ENCODE results near the gene NFKB1. TPM values are rescaled to one million over a fixed set of nuclear protein-coding genes. Genes with fewer than 3 reads are reported as not detected.
"Not testable (repeated sequence)": the region's sequence is repeated elsewhere in the genome, so short reads cannot be mapped to it uniquely, and the experiment has no call there.

Gene NFKB1
- polyA plus RNA-seq, 1 donor from 2014 or later: 8.6 TPM

DNA sequence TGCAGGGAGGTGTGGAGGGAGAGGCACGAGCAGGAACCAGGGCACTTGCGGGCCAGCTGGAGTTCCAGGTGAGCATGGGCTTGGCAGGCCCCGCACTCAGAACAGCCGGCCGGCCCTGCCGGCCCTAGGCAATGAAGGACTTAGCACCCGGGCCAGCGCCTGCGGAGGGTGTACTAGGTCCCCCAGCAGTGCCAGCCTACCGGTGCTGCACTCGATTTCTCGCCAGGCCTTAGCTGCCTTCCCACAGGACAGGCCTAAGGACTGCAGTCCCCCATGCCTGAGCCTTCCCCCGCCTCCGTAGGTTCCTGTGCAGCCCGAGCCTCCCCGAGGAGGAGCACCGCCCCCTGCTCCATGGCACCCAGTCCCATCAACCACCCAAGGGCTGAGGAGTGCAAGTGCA is 18.0 kb upstream of the NFKB1 start:
- H3K4me3 ChIP-seq (ENCODE audit: low read length): no peak overlapping the region
- H3K9me3 ChIP-seq (ENCODE audit: low read length): no peaks in the 10 kb centered on the region
- no peak overlapping the region for H2AFZ ChIP-seq (ENCODE audit: low read depth, low read length)
- no peaks in the 10 kb centered on the region for H3F3A ChIP-seq (ENCODE audit: insufficient read depth, low read length, poor library complexity, severe bottlenecking)
- no peaks in the 10 kb centered on the region for H3K36me3 ChIP-seq (ENCODE audit: insufficient read depth, low read length)
- H4K20me1 ChIP-seq (ENCODE audit: insufficient read depth): no peaks in the 10 kb centered on the region
- H3K9me2 ChIP-seq (ENCODE audit: insufficient read depth, low read length): no peaks in the 10 kb centered on the region
- H3K79me2 ChIP-seq (replicated peaks; ENCODE audit: insufficient read depth, low read length): no peaks in the 10 kb centered on the region
- no peak overlapping the region for H3K9ac ChIP-seq (ENCODE audit: low read length)
- no peak overlapping the region for H3K4me2 ChIP-seq (ENCODE audit: low read length)
- no peak for TF ChIP-seq POLR2AphosphoS5 (IDR thresholded peaks at IDR 0.05)
- TF ChIP-seq RAD21 (conservative IDR thresholded peaks at IDR 0.05): no peak
- TF ChIP-seq TAF1 (IDR thresholded peaks at IDR 0.05; ENCODE audit: low read depth): no peak
- no peak for TF ChIP-seq EP300 (conservative IDR thresholded peaks at IDR 0.05; ENCODE audit: poor library complexity, severe bottlenecking)
- no peak for TF ChIP-seq EZH2 (IDR thresholded peaks at IDR 0.05; ENCODE audit: borderline replicate concordance, insufficient read depth, low read length, poor library complexity, severe bottlenecking)
- TF ChIP-seq, protein P1, sequence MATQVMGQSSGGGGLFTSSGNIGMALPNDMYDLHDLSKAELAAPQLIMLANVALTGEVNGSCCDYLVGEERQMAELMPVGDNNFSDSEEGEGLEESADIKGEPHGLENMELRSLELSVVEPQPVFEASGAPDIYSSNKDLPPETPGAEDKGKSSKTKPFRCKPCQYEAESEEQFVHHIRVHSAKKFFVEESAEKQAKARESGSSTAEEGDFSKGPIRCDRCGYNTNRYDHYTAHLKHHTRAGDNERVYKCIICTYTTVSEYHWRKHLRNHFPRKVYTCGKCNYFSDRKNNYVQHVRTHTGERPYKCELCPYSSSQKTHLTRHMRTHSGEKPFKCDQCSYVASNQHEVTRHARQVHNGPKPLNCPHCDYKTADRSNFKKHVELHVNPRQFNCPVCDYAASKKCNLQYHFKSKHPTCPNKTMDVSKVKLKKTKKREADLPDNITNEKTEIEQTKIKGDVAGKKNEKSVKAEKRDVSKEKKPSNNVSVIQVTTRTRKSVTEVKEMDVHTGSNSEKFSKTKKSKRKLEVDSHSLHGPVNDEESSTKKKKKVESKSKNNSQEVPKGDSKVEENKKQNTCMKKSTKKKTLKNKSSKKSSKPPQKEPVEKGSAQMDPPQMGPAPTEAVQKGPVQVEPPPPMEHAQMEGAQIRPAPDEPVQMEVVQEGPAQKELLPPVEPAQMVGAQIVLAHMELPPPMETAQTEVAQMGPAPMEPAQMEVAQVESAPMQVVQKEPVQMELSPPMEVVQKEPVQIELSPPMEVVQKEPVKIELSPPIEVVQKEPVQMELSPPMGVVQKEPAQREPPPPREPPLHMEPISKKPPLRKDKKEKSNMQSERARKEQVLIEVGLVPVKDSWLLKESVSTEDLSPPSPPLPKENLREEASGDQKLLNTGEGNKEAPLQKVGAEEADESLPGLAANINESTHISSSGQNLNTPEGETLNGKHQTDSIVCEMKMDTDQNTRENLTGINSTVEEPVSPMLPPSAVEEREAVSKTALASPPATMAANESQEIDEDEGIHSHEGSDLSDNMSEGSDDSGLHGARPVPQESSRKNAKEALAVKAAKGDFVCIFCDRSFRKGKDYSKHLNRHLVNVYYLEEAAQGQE (IDR thresholded peaks at IDR 0.05; ENCODE audit: borderline replicate concordance): no peak
- no peak for TF ChIP-seq SMC3 (conservative IDR thresholded peaks at IDR 0.05; ENCODE audit: poor library complexity)
- TF ChIP-seq MXI1 (conservative IDR thresholded peaks at IDR 0.05; ENCODE audit: poor library complexity, severe bottlenecking): no peak
- TF ChIP-seq, protein P2, sequence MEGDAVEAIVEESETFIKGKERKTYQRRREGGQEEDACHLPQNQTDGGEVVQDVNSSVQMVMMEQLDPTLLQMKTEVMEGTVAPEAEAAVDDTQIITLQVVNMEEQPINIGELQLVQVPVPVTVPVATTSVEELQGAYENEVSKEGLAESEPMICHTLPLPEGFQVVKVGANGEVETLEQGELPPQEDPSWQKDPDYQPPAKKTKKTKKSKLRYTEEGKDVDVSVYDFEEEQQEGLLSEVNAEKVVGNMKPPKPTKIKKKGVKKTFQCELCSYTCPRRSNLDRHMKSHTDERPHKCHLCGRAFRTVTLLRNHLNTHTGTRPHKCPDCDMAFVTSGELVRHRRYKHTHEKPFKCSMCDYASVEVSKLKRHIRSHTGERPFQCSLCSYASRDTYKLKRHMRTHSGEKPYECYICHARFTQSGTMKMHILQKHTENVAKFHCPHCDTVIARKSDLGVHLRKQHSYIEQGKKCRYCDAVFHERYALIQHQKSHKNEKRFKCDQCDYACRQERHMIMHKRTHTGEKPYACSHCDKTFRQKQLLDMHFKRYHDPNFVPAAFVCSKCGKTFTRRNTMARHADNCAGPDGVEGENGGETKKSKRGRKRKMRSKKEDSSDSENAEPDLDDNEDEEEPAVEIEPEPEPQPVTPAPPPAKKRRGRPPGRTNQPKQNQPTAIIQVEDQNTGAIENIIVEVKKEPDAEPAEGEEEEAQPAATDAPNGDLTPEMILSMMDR (IDR thresholded peaks at IDR 0.05; ENCODE audit: poor library complexity, severe bottlenecking): no peak
- H3K27ac ChIP-seq (ENCODE audit: low read length): no peak overlapping the region
- no peaks in the 10 kb centered on the region for H3K27me3 ChIP-seq (ENCODE audit: insufficient read depth, low read depth, low read length)

DNA sequence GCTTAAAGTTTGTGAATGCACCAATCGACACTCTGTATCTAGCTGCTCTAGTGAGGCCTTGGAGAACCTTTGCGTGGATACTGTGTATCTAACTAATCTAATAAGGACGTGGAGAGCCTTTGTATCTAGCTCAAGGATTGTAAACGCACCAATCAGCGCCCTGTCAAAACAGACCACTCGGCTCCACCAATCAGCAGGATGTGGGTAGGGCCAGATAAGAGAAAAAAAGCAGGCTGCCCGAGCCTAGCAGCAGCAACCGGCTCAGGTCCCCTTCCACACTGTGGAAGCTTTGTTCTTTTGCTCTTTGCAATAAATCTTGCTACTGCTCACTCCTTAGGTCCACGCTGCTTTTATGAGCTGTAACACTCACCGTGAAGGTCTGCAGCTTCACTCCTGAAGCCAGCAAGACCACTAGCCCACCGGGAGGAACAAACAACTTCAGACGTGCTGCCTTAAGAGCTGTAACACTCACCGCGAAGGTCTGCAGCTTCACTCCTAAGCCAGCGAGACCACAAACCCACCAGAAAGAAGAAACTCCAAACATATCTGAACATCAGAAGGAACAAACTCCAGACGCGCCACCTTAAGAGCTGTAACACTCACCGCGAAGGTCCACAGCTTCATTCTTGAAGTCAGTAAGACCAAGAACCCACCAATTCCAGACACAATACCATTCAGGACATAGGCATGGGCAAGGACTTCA is 17.0 kb upstream of the NFKB1 start:
- H3K27ac ChIP-seq (ENCODE audit: low read length); H4K20me1 ChIP-seq (ENCODE audit: insufficient read depth): not testable (repeated sequence)

More for the DNA sequence above, 17.0 kb upstream of the NFKB1 start:
- not testable (repeated sequence) for H3K9me2 ChIP-seq (ENCODE audit: insufficient read depth, low read length); H3K9me3 ChIP-seq (ENCODE audit: low read length); H3K4me3 ChIP-seq (ENCODE audit: low read length); H3K79me2 ChIP-seq (replicated peaks; ENCODE audit: insufficient read depth, low read length); H3K27me3 ChIP-seq (ENCODE audit: insufficient read depth, low read depth, low read length); H2AFZ ChIP-seq (ENCODE audit: low read depth, low read length); H3K36me3 ChIP-seq (ENCODE audit: insufficient read depth, low read length); H3F3A ChIP-seq (ENCODE audit: insufficient read depth, low read length, poor library complexity, severe bottlenecking); H3K4me2 ChIP-seq (ENCODE audit: low read length); H3K9ac ChIP-seq (ENCODE audit: low read length)
